ENCODE data around the gene PTCH2.
"Not testable (repeated sequence)": the region's sequence is repeated elsewhere in the genome, so short reads cannot be mapped to it uniquely, and the experiment has no call there.

The PTCH2 gene

DNA sequence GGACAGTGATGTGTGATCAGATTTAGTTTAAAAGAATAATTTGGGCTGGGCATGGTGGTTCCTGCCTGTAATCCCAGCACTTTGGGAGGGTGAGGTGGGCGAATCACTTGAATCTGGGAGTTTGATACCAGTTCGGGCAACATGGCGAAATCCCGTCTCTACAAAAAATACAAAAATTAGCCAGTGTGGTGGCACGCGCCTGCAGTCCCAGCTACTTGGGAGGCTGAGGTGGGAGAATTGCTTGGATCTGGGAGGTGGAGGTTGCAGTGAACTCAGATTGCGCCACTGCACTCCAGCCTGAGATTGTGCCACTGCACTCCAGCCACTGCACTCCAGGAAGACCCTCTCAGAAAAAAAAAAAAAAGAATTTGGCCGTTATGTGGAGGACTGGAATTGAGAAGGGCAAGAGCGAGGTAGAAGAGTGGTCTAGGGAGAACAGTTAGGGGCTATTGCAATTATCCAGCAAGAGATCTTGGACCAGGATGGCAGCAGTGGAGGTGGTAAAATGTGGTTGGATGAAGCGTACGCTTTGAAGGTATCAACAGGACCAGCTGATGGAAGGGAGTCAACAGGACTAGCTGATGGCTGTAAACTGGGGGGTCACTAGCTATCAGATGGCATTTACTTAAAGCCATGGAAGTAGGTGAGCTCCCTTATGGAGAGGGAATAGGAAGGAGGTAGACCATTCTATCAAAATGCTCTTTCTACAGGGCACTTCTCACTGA lies 25.1 kb downstream of the PTCH2 start:
- no peak for DNase-seq

DNA sequence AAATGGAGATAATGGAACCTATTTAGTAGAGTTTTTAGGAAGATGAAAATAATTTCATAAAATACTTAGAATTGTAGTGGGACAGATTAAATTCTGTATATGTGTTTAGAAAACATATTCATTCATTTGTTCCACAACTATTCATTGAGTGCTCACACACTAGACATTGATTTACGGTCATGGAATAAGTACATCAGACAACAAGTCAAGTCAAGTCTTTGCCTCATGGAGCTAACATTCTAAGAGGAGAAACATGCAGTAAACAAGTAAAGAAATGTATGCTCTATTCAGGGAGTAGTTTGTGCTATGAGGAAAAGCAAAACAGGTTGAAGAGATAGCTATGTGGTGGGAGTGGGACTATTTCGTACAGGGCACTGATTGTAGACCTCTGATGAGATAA lies 25.7 kb downstream of the PTCH2 start:
- DNase-seq = no peak

DNA sequence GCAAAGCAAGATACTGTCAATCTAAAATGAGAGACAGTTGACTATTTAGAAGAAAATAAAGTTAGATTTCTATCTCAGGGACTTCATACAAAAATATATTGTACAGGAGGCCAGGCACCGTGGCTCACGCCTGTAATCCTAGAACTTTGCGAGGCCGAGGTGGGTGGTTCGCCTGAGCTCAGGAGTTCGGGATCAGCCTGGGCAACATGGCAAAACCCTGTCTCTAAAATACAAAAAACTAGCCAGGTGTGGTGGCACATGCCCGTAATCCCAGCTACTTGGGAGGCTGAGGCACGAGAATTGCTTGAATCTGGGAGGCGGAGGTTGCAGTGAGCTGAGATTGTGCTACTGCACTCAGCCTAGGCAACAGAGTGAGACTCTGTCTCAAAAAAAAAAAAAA lies 27.1 kb downstream of the PTCH2 start:
- not testable (repeated sequence) for DNase-seq

DNA sequence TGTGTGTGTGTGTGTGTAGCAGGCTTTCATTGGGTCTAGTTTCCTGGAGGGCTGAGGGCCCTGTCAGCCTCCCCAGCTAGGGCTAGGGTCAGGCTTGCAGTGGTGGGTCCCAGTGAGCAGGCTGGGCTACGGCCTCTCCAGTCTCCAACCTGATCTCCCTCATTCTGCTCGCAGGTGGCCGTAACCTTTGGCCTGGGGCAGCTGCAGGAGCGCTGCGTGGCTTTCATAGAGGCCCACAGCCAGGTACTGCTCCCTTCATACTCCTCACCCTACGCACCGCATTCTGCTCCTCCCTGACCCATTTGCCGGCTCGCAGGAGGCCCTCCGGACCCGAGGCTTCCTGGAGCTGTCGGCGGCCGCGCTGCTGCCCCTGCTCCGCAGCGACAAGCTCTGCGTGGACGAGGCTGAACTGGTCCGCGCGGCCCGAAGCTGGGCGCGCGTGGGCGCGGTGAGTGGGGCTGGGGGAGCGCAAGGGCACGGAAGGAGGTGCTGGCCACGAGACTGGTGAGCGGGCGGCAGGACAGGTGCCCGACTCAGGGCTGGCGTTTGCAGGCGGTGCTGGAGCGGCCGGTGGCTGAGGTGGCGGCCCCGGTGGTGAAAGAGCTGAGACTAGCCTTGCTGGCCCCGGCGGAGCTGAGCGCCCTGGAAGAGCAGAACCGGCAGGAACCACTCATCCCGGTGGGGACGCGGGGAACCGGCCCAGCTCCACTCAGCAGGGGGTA lies 30.1 kb downstream of the PTCH2 start:
- no peak for DNase-seq

DNA sequence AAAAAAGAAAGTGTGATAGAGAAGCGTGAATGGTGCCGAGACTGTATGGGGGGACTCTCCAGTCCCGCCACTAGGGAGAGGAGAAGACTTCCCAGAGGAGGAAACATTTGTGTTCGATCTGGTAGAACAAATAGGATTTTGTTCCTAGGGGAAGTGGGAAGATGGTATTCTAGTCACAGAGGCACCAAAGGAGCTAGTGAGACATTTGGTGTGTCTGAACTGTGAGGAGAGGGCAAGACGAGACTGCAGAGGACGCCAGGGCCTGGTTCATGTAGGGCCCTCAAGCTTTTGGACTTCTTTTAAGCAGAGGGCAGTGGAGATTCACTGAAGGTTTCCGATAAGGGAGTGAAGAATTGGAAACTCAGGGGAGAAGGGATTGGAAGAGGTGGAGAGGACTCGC lies 31.8 kb downstream of the PTCH2 start:
- DNase-seq = no peak

DNA sequence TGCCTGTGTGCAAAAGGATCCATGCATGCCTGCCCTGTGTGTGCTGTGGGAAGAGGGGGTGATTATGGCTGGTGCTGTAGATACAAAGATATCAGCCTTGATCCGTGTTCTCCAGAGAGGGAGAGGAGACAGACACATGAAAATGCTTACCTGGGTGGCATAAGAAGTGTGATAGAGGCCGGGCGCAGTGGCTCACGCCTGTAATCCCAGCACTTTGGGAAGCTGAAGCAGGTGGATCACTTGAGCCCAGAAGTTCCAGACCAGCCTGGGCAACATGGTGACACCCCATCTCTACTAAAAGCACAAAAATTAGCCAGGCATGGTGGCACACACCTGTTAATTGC lies 32.3 kb downstream of the PTCH2 start:
- DNase-seq = not testable (repeated sequence)

DNA sequence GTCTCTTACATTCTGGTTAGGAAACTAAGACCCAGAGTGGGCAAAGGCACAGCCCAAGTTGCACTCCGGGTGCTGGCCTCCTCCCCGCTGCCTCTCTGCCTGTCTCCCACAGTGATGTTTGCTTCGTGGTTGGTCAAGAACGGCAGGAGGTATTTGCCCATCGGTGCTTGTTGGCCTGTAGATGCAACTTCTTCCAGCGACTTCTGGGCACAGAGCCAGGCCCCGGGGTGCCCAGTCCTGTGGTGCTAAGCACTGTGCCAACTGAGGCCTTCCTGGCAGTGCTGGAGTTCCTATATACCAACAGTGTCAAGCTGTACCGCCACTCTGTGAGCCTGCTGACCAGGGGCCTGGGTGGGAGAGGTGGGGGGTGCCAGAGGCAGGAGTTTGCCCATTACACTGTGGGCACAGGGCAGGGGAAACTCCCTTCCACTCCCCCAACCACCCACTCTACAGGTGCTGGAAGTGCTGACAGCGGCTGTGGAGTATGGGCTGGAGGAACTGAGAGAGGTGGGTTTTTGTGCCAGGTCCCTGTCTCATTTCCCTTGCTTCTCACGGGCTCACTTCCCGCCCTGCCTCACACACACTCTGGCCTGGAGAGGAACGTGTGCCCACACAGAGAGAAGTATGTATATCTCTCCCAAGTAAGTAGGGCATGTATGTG lies 32.8 kb downstream of the PTCH2 start:
- DNase-seq = no peak

DNA sequence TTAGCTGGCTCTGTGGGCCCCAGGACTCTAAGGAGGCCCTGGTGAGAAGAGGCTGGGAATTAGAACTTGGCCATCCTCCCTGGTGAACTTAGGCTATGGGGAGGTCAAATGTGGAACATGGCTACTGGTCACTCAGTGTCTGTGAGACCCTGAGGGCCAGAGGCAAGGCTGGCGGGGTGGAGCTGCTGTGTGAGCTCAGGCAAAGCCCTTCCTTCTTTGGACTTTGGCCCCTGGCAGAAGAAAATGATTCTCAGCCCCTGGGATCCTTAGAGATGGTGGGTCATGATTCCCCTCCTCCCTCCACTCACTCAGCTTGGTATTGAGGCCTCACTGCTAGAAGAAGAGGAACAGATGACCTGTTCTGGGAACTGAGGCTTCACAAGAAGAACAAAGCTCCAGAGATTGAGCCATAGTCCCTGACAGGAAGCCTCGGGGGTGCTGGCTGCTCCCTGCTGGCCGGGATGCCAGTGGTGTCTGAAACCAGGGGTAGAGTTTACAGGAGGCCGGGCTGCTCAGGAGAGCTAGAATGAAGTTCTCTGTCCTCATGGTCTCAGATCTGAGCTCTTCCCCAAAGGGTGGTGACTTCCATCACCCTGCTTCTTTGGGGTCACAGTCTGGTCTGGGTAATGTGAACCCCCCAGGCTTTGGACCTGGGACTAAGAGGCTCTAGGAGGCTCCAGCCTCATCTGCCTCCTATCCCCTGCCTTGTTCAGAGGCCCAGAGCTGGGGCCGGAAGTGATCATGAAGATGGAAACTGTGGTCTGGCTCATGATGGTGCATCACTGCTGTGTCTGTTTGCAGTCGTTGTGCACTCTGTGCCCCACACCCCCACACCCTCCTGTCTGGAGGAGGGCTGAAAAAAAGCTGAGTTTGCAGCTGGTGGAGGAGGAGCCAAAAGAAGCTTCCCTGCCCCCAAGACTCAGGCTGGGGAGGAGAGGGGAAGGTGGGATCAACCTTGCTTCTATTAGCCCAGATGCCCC lies 33.8 kb downstream of the PTCH2 start:
- no peak for DNase-seq

DNA sequence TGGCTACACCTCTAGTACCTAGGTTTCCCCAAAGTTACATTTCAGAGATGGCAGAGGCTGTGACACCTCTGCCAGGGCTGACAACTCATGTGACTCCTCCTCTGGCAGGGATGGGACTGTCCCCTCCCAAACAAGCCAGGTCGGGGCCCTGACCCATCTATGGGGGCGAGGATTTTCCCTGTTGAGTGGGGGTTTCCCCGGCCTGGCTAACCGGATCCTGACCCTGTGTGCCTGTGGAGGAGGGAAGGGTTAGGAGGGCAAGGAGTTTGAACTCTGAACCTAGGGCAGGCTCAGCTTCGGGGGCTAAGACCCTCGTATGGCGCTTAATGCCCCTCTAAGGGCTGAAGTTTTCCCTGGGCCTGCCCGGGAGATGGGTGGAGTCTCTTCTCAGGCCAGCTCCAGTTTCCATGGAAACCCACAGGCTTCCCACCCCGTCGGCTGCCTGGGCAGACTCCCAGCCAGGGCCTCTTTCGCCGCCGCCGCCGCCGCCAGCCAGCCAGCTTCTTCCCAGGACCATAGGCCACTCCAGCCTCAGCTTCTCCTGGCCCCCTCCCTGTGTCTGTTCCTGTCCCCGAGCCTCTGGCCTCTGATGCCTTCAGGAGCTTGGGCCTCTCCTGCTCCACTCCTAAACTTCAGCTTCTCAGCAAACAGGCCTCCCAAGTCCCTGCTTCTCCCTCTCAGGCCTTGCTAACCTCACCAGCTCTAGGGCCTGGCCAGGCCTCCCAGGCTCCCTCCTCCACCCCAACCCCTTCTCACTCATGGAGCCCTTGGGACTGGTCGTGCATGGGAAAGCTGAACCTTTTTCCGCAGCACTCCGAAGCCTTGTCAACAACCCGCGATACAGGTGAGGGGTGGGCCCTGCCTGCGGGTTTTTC lies 34.8 kb downstream of the PTCH2 start, which contains the start of gene BTBD19:
TSS of gene BTBD19 (plus strand) at position 461 of the 875 bp plus-strand sequence. CDS start at position 759, 298 bp downstream.
- no peak for DNase-seq

DNA sequence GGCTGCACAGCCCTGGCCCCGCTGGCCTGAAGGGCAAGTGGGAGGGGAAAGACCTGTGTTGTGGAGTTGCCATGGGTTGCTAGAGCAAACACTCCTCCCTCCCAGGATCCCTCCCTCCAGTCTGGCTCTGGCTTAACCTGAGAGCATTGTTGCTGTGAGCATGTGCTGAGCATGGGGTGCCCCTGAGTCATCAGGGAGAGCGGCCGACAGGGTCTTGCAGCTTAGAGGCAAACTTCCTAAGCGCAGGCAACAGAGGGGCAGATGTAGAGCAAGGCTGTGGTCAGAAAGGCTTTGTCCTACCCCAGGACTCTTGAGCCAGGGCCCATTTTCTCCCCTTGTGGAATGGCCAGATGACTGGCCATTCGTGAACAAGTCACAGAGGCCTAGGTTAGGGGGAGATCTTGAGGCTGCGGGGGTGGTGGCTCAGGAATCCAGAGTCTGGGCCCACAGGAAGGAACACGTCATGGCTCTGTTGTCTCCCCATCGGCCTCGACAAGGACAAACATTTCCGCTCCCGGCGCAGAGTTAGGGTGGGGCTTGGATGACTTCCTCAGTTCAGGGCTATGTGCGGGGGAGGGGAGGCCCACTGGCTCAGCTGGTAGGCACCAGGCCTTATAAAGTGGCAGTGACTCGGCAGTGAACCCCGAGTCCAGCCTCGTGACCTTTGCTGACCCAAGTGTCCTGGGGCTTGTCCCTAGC lies 35.5 kb downstream of the PTCH2 start:
- DNase-seq = no peak

DNA sequence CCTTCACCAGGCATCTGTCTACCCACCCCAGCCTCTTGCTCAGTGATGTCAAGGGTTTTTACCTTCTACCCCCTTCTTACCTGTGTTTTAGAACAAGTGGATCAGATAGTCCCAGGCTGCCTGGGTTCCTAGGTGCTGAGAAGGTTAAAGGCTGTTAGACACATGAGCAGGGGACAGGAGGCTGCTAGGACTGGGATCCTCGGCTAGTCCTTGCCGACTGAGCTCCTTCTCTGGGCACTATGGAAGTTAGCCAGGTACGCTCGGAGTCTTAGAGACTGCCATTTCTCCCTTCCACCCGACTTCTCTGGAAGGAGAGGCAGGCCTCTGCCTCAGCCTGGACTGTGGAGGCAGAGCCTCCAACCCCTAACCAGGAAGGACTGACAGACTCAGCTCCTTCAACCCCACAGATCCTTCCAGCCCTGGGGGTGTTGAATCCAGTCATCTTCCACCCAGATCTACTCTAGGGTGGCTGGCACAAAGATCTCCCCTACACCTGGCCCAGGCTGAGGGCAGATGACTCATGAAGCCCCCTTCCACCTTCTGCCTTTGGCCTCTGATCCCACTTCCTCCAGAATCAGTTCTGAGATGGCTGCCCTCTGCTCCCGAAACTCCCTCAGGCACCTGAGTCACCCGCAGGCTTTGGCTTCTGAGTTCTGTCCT lies 36.2 kb downstream of the PTCH2 start, which contains the start of gene DYNLT4:
TSS of gene DYNLT4 (minus strand) at position 648 of the 660 bp plus-strand sequence. CDS start 683 bp downstream, outside the sequence.
- DNase-seq = no peak

DNA sequence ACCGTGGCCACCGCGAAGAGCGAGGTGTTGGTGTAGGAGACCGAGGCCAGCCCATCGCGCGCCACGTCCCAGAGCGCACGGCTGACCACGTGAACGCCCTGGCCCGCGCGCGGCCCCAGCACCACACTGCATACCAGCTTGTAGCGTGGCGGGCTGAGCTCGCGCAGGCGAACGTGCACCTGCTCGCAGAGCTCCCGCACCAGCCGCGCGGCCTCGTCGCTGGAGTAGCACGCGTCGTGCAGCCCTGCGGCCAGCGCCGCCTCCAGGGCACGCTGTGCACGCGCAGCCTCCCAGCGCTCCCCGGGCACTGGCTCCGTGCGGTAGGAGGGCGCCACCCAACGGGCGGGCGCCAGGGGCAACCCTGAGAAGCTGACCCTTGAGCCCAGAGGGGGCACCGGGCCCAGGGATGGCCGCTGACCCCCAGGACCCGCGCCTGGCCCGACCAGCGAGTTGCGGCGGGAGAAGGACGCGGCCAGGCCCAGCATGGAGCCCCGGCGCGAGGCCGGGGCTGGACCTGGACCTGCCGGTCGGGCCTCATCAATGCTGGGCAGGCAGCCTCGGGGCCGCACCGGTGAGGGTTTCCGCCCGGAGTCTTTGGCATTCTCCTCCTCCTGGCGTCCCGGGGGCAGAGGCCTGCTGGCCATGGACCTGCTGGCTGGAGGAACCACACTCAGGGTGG lies 36.9 kb downstream of the PTCH2 start:
- no peak for DNase-seq

DNA sequence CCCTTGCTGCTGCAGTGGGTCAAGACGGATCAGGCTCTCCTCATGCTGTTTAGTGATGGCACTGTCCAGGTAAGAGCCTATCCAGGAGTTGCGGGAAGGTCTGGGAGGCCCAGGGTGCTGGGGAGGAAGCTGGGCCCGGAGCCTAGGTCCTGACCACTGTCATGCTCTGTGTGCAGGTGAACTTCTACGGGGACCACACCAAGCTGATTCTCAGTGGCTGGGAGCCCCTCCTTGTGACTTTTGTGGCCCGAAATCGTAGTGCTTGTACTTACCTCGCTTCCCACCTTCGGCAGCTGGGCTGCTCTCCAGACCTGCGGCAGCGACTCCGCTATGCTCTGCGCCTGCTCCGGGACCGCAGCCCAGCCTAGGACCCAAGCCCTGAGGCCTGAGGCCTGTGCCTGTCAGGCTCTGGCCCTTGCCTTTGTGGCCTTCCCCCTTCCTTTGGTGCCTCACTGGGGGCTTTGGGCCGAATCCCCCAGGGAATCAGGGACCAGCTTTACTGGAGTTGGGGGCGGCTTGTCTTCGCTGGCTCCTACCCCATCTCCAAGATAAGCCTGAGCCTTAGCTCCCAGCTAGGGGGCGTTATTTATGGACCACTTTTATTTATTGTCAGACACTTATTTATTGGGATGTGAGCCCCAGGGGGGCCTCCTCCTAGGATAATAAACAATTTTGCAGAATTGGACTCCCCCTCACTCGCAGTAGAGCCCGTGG lies 37.6 kb downstream of the PTCH2 start:
- DNase-seq = no peak

DNA sequence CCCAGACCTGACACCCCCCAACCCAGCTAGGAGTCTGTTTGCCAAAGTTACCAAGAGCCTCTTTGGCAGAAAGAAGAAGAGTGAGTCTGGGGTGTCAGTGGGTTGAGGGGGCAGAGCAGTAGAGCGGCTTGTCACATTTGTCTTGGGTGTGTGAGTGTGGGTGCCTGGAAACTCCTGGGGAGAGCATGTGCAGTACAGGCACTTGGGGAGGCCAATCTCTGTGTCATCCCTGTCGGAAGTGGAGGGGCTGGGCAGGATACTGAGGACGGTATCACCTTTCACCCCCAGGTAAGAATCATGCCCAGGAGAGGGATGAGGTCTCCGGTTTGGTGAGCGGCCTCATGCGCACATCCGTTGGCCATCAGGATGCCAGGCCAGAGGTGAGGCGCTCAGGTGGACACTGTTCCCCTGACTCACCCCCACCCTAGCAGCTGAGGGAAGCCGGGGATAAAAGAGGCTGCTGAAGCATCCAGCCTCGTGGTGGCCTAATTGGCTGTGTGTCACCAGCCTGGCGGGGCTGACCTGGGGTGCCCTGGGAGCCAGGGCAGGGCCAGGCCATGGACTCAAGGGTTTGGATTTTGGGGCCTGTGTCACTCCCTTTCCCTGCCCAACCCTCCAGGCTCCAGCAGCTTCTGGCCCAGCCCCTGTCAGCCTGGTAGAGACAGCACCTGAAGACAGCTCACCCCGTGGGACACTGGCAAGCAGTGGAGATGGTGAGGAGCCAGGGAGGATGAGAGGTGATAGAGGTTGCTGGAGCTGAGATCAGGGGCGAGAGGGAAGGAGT lies 39.5 kb downstream of the PTCH2 start:
- no peak for DNase-seq

DNA sequence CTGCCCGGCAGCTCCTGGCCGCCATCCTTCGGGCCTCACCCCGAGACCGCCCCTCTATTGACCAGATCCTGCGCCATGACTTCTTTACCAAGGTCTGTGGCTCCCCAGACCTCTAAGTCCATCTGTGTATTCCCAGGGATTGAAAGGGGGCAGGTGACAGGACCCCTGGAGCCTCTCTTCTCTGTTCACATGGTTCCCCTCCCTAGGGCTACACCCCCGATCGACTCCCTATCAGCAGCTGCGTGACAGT lies 40.1 kb downstream of the PTCH2 start:
- no peak for DNase-seq

DNA sequence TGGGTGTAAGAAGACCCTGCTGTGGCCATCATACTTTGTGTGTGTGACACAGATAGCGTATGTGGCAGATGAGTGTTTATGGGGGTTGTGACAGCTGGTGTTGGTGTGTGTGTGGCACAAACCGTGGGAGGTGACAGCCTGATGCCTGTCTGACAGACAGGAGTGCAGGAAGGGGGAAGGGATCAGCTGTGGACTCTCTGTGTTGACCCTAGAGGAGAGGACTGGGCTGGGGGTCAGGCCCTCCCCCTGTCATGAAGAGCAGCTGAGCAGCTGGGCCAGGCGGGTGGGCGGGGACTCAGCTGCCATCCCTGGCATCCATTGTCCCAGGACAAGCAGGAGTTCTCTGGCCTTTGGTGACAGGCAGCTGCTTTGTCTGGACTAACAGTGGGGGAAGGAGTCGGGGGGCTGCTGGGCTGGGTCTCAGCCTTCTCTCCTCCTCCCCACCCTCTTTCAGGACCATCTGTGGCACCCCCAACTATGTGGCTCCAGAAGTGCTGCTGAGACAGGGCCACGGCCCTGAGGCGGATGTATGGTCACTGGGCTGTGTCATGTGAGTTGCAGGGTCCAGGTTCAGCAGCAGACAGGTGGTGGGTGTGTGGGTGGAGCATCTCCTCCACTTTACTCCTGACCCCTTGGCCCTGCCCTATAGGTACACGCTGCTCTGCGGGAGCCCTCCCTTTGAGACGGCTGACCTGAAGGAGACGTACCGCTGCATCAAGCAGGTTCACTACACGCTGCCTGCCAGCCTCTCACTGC lies 40.6 kb downstream of the PTCH2 start:
- no peak for DNase-seq

DNA sequence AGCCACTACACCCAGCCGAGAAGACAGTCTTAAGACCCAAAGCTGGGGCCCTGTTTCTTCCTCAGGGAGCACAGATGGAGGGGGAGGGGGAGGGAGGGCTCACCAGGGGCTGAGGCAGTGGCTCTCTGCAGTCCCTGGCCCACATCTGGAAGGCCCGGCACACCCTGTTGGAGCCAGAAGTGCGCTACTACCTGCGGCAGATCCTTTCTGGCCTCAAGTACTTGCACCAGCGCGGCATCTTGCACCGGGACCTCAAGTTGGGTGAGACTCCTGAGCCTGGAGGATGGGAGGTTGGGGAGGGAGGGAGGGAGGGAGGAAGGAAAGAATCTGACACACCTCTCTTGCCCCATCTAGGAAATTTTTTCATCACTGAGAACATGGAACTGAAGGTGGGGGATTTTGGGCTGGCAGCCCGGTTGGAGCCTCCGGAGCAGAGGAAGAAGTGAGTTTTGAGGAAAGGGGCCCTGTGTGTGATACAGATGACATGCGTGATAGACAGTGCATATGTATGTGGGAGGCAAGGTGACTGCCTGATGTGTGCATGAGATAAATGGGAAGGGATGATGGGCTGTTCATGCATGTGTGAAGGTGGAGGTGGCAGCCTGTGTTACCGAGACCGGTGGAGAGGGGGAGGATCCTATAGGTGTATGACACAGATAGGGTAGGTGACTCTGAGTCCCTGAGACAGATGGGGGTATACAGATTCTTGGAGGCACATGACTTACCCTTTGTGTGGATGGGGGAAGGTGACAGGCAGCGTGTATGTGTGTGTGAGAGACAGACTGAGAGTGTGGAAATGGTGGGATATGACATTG lies 41.4 kb downstream of the PTCH2 start:
- no peak for DNase-seq
